ENCODE results near the gene AQP5. TPM values are rescaled to one million over a fixed set of nuclear protein-coding genes. Genes with fewer than 3 reads are reported as not detected.

Gene AQP5
- total and polyA plus RNA-seq, 8 donors: 2.9 to 54.3 (median 8.6) TPM; not detected in 2

- peaks cover 14 to 36% (median 18%) of the 10 kb centered on the region in 4 donors for H3K4me1 ChIP-seq
- WGBS, 5 donors: 41 to 58% (median 44%) methylated on average over 8 of the region's 8 CpGs
- no peak for DNase-seq
- TF ChIP-seq CTCF (IDR thresholded peaks at IDR 0.05): no peak
- TF ChIP-seq EP300 (IDR thresholded peaks at IDR 0.05): no peak
- TF ChIP-seq POLR2AphosphoS5 (IDR thresholded peaks at IDR 0.05): no peak
- TF ChIP-seq POLR2A (IDR thresholded peaks at IDR 0.05): no peak
- H3K27ac ChIP-seq: peak overlapping the region in 3 of 5 donors; percentile 25 to 72 (median 50)
- no peaks in the 10 kb centered on the region for H3K9me3 ChIP-seq
- peaks cover 0 to 3% (median 0%) of the 10 kb centered on the region in 3 donors for H3K27me3 ChIP-seq
- intact Hi-C loops (cut with DNase I; ENCODE audit: low total_unique reads): no loop called here
- H3K4me3 ChIP-seq: no peak overlapping the region
- H3K36me3 ChIP-seq: no peaks in the 10 kb centered on the region
Measured at GRCh38 chr12:49974677-49975317, 13.1 kb downstream of the AQP5 start.

- 0 to 67% (median 55%) methylated on average over 1 to 17 of the region's 17 CpGs for WGBS, 5 donors
- peak in 1 of 2 donors; percentile 23 for DNase-seq
- no peak overlapping the region for H3K4me3 ChIP-seq
- H3K36me3 ChIP-seq: no peaks in the 10 kb centered on the region
- H3K27me3 ChIP-seq: no peaks in the 10 kb centered on the region
- peak overlapping the region in 3 of 5 donors; percentile 25 to 72 (median 50) for H3K27ac ChIP-seq
- intact Hi-C loops (cut with DNase I; ENCODE audit: low total_unique reads): no loop called here
- H3K9me3 ChIP-seq: no peaks in the 10 kb centered on the region
- peaks cover 14 to 37% (median 18%) of the 10 kb centered on the region in 4 donors for H3K4me1 ChIP-seq
- TF ChIP-seq EP300 (IDR thresholded peaks at IDR 0.05) (no peak), CTCF (IDR thresholded peaks at IDR 0.05) (no peak), POLR2AphosphoS5 (IDR thresholded peaks at IDR 0.05) (no peak), POLR2A (IDR thresholded peaks at IDR 0.05) (no peak)
Measured at GRCh38 chr12:49975318-49975761, 13.7 kb downstream of the AQP5 start.

- H3K4me1 ChIP-seq: peaks cover 14 to 45% (median 21%) of the 10 kb centered on the region in 4 donors
- H3K9me3 ChIP-seq: no peaks in the 10 kb centered on the region
- H3K27ac ChIP-seq: no peak overlapping the region
- WGBS, 5 donors: 75 to 91% (median 84%) methylated on average over 2 of the region's 2 CpGs
- no peak for DNase-seq
- H3K36me3 ChIP-seq: no peaks in the 10 kb centered on the region
- TF ChIP-seq POLR2A (IDR thresholded peaks at IDR 0.05) (no peak), EP300 (IDR thresholded peaks at IDR 0.05) (no peak), POLR2AphosphoS5 (IDR thresholded peaks at IDR 0.05) (no peak), CTCF (IDR thresholded peaks at IDR 0.05) (no peak)
- intact Hi-C loops (cut with DNase I; ENCODE audit: low total_unique reads): no loop called here
- H3K4me3 ChIP-seq: no peak overlapping the region
- no peaks in the 10 kb centered on the region for H3K27me3 ChIP-seq
Measured at GRCh38 chr12:49976557-49976956, 14.9 kb downstream of the AQP5 start.

- 61 to 86% (median 84%) methylated on average over 4 of the region's 4 CpGs for WGBS, 5 donors
- DNase-seq: peak in 1 of 2 donors; percentile 17
- H3K4me3 ChIP-seq: no peak overlapping the region
- H3K27ac ChIP-seq: no peak overlapping the region
- no peak for TF ChIP-seq POLR2A (IDR thresholded peaks at IDR 0.05)
- no peak for TF ChIP-seq EP300 (IDR thresholded peaks at IDR 0.05)
- TF ChIP-seq CTCF (IDR thresholded peaks at IDR 0.05): no peak
- no peak for TF ChIP-seq POLR2AphosphoS5 (IDR thresholded peaks at IDR 0.05)
- H3K4me1 ChIP-seq: peaks cover 14 to 42% (median 20%) of the 10 kb centered on the region in 4 donors
- H3K36me3 ChIP-seq: no peaks in the 10 kb centered on the region
- intact Hi-C loops (cut with DNase I; ENCODE audit: low total_unique reads): no loop called here
- H3K27me3 ChIP-seq: no peaks in the 10 kb centered on the region
- H3K9me3 ChIP-seq: no peaks in the 10 kb centered on the region
Measured at GRCh38 chr12:49978125-49978524, 16.5 kb downstream of the AQP5 start.
